Testis (tissue), 3 donors: ENCODE results near the gene PSMB4. TPM values are rescaled to one million over a fixed set of nuclear protein-coding genes. Genes with fewer than 3 reads are reported as not detected.

Experiments used
- DNase-seq: peaks from one replicate; pipeline ENCODE4 v3.0.0-alpha.2; 2019
- H3K27ac ChIP-seq, 2 donors: fragments of 200-600 bp; sonication (generic); one replicate each; pipeline ENCODE4 v1.5.1; 2019
- H3K27me3 ChIP-seq: fragments of 200-600 bp; sonication (generic); one replicate; pipeline ENCODE4 v1.5.1; 2019
- H3K36me3 ChIP-seq: fragments of 200-600 bp; sonication (generic); one replicate; pipeline ENCODE4 v1.5.1; 2017; ENCODE audit warnings: low read depth; ENCODE audit errors: missing control alignments
- H3K4me1 ChIP-seq: fragments of 200-600 bp; sonication (generic); one replicate; pipeline ENCODE4 v1.5.1; 2019
- H3K4me3 ChIP-seq, 2 donors: fragments of 200-600 bp; sonication (generic); one replicate each; pipeline ENCODE4 v1.5.1; 2017 to 2019
- H3K9me3 ChIP-seq: fragments of 200-600 bp; sonication (generic); one replicate; pipeline ENCODE4 v1.5.1; 2017
- POLR2A ChIP-seq: fragments of 450-650 bp; IDR thresholded peaks from one replicate; pipeline ENCODE4 v1.6.1; 2017; ENCODE audit warnings: antibody characterized with exemption, mild to moderate bottlenecking, moderate library complexity
- WGBS, 2 donors: methylation state at CpG; one replicate each; pipeline ENCODE4 v1.1.5; 2018; 5-methylcytosine and 5-hydroxymethylcytosine counted together
- intact Hi-C: fragments of 100-400 bp; cut with DNase I; formaldehyde crosslinking; loops from one replicate; pipeline ENCODE4 v1.15.1; 2023; ENCODE audit warnings: low total_unique reads
- polyA plus RNA-seq: library from polyadenylated mRNA; stranded (reverse); fragments of 350-450 nt; fragmentation: Illumina TruSeq; extraction: RNeasy Lipid Tissue Mini Kit (QIAGEN cat#74804); gene quantifications from one replicate; pipeline ENCODE4 v1.2.3, GENCODE V29; 2014; ENCODE audit warnings: low read depth, low replicate concordance; ENCODE audit not compliant: insufficient read depth
- small RNA-seq, 2 donors: library from RNA; depleted of rRNA; stranded (forward); fragments of <200 nt; gene quantifications; one replicate each; pipeline ENCODE3, GENCODE V24; 2016
- total RNA-seq, 2 donors: library from RNA; depleted of rRNA; stranded (reverse); fragments of >200 nt; gene quantifications; one replicate each; pipeline ENCODE4 v1.2.3, GENCODE V29; 2016
- TF ChIP-seq, protein P1 (sequence below), 3 experiments: fragments of 450-650 bp in 2 of 3; fragments of 200-600 bp in 1 of 3; sonication (generic) in 1 of 3; IDR thresholded peaks; one replicate each; pipeline ENCODE4 v1.5.1; 2016 to 2019; ENCODE audit warnings: antibody characterized with exemption in 3 of 3, mild to moderate bottlenecking in 2 of 3, moderate library complexity in 1 of 3

The PSMB4 gene
- total and polyA plus RNA-seq, 3 donors from 2014 or later, result 155 to 186 (median 179) TPM

GRCh38 chr1:151444783-151445177 lies 45.4 kb downstream of the PSMB4 start:
- H3K36me3 ChIP-seq, result no peaks in the 10 kb centered on the region
- peaks cover 12% of the 10 kb centered on the region for H3K4me1 ChIP-seq
- H3K27me3 ChIP-seq, result no peaks in the 10 kb centered on the region
- no peaks in the 10 kb centered on the region for H3K9me3 ChIP-seq
- no peak for DNase-seq
- 46 to 71% methylated on average over 4 of the region's 4 CpGs for WGBS, 2 donors
- TF ChIP-seq, protein P1, sequence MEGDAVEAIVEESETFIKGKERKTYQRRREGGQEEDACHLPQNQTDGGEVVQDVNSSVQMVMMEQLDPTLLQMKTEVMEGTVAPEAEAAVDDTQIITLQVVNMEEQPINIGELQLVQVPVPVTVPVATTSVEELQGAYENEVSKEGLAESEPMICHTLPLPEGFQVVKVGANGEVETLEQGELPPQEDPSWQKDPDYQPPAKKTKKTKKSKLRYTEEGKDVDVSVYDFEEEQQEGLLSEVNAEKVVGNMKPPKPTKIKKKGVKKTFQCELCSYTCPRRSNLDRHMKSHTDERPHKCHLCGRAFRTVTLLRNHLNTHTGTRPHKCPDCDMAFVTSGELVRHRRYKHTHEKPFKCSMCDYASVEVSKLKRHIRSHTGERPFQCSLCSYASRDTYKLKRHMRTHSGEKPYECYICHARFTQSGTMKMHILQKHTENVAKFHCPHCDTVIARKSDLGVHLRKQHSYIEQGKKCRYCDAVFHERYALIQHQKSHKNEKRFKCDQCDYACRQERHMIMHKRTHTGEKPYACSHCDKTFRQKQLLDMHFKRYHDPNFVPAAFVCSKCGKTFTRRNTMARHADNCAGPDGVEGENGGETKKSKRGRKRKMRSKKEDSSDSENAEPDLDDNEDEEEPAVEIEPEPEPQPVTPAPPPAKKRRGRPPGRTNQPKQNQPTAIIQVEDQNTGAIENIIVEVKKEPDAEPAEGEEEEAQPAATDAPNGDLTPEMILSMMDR (IDR thresholded peaks at IDR 0.05), result no peak
- TF ChIP-seq POLR2A, result no peak
- H3K27ac ChIP-seq, result no peak overlapping the region
- intact Hi-C loops, result no loop called here
- no peak overlapping the region for H3K4me3 ChIP-seq

DNA sequence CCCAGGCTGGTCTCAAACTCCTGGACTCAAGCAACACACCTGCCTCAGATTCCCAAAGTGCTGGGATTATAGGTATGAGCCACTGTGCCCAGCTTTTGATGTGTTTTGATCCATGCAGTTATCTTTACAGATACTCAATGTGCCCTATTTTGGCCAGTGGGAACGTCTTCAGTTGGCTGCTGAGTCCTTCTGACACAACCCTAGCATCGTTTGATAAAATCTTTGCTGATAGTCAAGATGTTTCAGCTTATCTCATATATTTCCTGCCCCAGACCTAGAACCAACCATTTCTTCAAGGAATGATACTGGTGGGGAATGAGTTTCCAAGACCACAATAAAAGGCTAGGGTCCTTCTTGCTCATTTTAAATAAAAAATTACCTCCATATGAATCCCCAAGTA lies 48.3 kb downstream of the PSMB4 start:
- no peak for DNase-seq
- Histone ChIP-seq H3K9me3 (no peaks in the 10 kb centered on the region), H3K27me3 (no peaks in the 10 kb centered on the region), H3K27ac (no peak overlapping the region), H3K4me1 (peaks cover 12% of the 10 kb centered on the region), H3K36me3 (no peaks in the 10 kb centered on the region), H3K4me3 (no peak overlapping the region)
- TF ChIP-seq, protein P1 (IDR thresholded peaks at IDR 0.05), result no peak
- TF ChIP-seq POLR2A, result no peak
- WGBS, 2 donors, result 49 to 60% methylated on average over 2 of the region's 2 CpGs
- intact Hi-C loops, result no loop called here

Small RNA genes lying within 50 kb of the gene (small RNA-seq; reads per million reads assigned to genes)
- gene RNY4P25, result 0.09 to 0.37 reads per million in 2 donors

Other genes with a start within 250 kb of the PSMB4 start
- gene TNFAIP8L2, start 242.9 kb upstream of the PSMB4 start, total RNA-seq, result under 1 TPM; 0.55 to 0.99 TPM
- gene TNFAIP8L2, start 242.9 kb upstream of the PSMB4 start, polyA plus RNA-seq, result 2.1 TPM
- gene LYSMD1, start 233.7 kb upstream of the PSMB4 start, total RNA-seq, result 10 to 100 TPM; 14.9 to 17.0 TPM
- gene LYSMD1, start 233.7 kb upstream of the PSMB4 start, polyA plus RNA-seq, result 9.5 TPM
- gene SCNM1, start 233.4 kb upstream of the PSMB4 start, total RNA-seq, result 10 to 100 TPM; 27.5 to 31.7 TPM
- 46.0 TPM for gene SCNM1, start 233.4 kb upstream of the PSMB4 start, polyA plus RNA-seq
- not detected for gene TMOD4, start 223.6 kb upstream of the PSMB4 start, total RNA-seq
- 2.1 TPM for gene TMOD4, start 223.6 kb upstream of the PSMB4 start, polyA plus RNA-seq
- 10 to 100 TPM; 31.9 to 42.7 TPM for gene VPS72, start 209.4 kb upstream of the PSMB4 start, total RNA-seq
- gene VPS72, start 209.4 kb upstream of the PSMB4 start, polyA plus RNA-seq, result 57.9 TPM
- 100 to 1,000 TPM; 168 to 234 TPM for gene PIP5K1A, start 201.0 kb upstream of the PSMB4 start, total RNA-seq
- 94.1 TPM for gene PIP5K1A, start 201.0 kb upstream of the PSMB4 start, polyA plus RNA-seq
- gene PSMD4, start 144.8 kb upstream of the PSMB4 start, total RNA-seq, result 100 to 1,000 TPM; 164 to 196 TPM
- 333 TPM for gene PSMD4, start 144.8 kb upstream of the PSMB4 start, polyA plus RNA-seq
- gene ZNF687, start 117.3 kb upstream of the PSMB4 start, total RNA-seq, result 10 to 100 TPM; 39.9 to 58.2 TPM
- 38.4 TPM for gene ZNF687, start 117.3 kb upstream of the PSMB4 start, polyA plus RNA-seq
- 100 to 1,000 TPM in 1 of 2 donors, 10 to 100 TPM in 1; 87.9 to 103 TPM for gene PI4KB, start 72.2 kb upstream of the PSMB4 start, total RNA-seq
- gene PI4KB, start 72.2 kb upstream of the PSMB4 start, polyA plus RNA-seq, result 86.8 TPM
- gene RFX5, start 52.3 kb upstream of the PSMB4 start, total RNA-seq, result 10 to 100 TPM; 18.8 to 19.8 TPM
- 43.6 TPM for gene RFX5, start 52.3 kb upstream of the PSMB4 start, polyA plus RNA-seq
- gene SELENBP1, start 26.9 kb upstream of the PSMB4 start, total RNA-seq, result 10 to 100 TPM; 13.0 to 15.1 TPM
- 31.8 TPM for gene SELENBP1, start 26.9 kb upstream of the PSMB4 start, polyA plus RNA-seq
- 100 to 1,000 TPM; 131 to 137 TPM for gene POGZ, start 59.9 kb downstream of the PSMB4 start, total RNA-seq
- 84.3 TPM for gene POGZ, start 59.9 kb downstream of the PSMB4 start, polyA plus RNA-seq
- 10 to 100 TPM; 25.7 to 31.6 TPM for gene CGN, start 111.8 kb downstream of the PSMB4 start, total RNA-seq
- 25.9 TPM for gene CGN, start 111.8 kb downstream of the PSMB4 start, polyA plus RNA-seq
- 10 to 100 TPM; 16.5 to 19.3 TPM for gene TUFT1, start 140.7 kb downstream of the PSMB4 start, total RNA-seq
- 9.7 TPM for gene TUFT1, start 140.7 kb downstream of the PSMB4 start, polyA plus RNA-seq
- gene SNX27, start 212.5 kb downstream of the PSMB4 start, total RNA-seq, result 10 to 100 TPM; 42.8 to 44.4 TPM
- 24.7 TPM for gene SNX27, start 212.5 kb downstream of the PSMB4 start, polyA plus RNA-seq